AG04449 (cell line): ENCODE measurements around the gene CD40LG.

Experiments used
- CTCF ChIA-PET: fragments of 350-600 bp; formaldehyde crosslinking; extraction: SDS; loops from one replicate; lab custom pipeline; 2021; ENCODE audit warnings: antibody characterized with exemption; lab: Yijun Ruan, JAX
- POLR2A ChIA-PET: fragments of 400-600, 350-600 bp; formaldehyde crosslinking; extraction: SDS; loops from one replicate; lab custom pipeline; 2020; ENCODE audit warnings: antibody characterized with exemption, inconsistent platforms; lab: Yijun Ruan, JAX
- DNase-seq: peaks from one replicate; pipeline ENCODE4 v3.0.0-alpha.2; 2010; ENCODE audit warnings: low read depth, low spot score
- H3K4me3 ChIP-seq: 2 replicates; pipeline ENCODE4 v1.5.1; 2011; ENCODE audit warnings: low read depth, mild to moderate bottlenecking, control low read depth, low read length
- CTCF ChIP-seq: IDR thresholded peaks from one replicate; pipeline ENCODE4 v1.5.1; 2011; ENCODE audit warnings: mild to moderate bottlenecking, moderate library complexity, low read length, control low read depth, inconsistent platforms; ENCODE audit not compliant: insufficient read depth; ENCODE audit errors: missing control alignments

Gene CD40LG

DNA sequence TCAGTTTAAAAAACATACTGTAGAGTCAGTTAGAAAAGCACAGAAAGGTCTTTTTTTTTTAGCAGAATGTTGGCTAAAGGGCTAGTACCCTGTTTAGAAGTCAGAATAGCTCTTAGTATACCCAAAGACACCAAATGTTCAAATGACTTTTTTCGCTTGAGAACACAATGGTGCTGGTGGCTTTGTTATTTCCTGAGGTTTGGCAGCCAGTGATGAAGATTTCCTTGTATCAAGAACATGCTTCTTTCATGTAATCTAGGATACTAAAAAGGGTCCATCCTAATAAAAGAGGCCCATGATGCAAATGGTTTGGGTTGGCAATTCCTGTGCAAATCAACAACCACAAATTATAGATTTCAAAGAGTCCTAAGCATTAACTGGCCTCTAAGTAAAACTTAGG lies 21.1 kb upstream of the CD40LG start:
- no peak overlapping the region for H3K4me3 ChIP-seq
- no peak for TF ChIP-seq CTCF
- DNase-seq, result no peak
- POLR2A ChIA-PET, result no interaction called here
- CTCF ChIA-PET, result no interaction called here

GRCh38 chrX:136627409-136627808 lies 20.5 kb upstream of the CD40LG start:
- DNase-seq, result no peak
- POLR2A ChIA-PET, result no interaction called here
- no peak for TF ChIP-seq CTCF
- no peak overlapping the region for H3K4me3 ChIP-seq
- CTCF ChIA-PET, result no interaction called here

- no peak for TF ChIP-seq CTCF
- no peak overlapping the region for H3K4me3 ChIP-seq
- POLR2A ChIA-PET, result no interaction called here
- DNase-seq, result no peak
- CTCF ChIA-PET, result no interaction called here
Measured at GRCh38 chrX:136629084-136629750, 18.7 kb upstream of the CD40LG start.

- no peak for TF ChIP-seq CTCF
- no peak overlapping the region for H3K4me3 ChIP-seq
- CTCF ChIA-PET, result no interaction called here
- POLR2A ChIA-PET, result no interaction called here
- DNase-seq, result no peak
Measured at GRCh38 chrX:136630881-136631280, 17.1 kb upstream of the CD40LG start.

DNA sequence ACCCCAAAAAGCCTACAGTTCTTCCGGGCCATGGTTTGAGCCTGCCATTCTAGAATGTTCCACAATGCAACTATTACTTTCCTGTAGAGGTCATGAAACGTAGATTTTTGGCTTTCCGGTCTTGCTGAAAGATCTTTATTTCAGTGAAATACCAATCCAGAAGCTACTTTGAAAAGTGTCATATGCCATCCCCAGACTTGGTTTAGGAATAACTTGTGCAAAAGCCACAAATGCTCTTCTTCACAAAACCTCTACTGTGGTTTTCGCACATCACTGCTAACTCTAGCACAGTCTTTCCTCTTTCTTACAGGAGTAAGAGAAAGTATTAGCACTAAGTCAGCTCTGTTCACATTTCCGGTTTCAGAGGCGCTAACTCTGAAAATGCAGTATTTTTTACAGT lies 12.7 kb upstream of the CD40LG start:
- no peak for DNase-seq
- ChIA-PET POLR2A (no interaction called here), CTCF (no interaction called here)
- no peak overlapping the region for H3K4me3 ChIP-seq
- TF ChIP-seq CTCF, result no peak

DNA sequence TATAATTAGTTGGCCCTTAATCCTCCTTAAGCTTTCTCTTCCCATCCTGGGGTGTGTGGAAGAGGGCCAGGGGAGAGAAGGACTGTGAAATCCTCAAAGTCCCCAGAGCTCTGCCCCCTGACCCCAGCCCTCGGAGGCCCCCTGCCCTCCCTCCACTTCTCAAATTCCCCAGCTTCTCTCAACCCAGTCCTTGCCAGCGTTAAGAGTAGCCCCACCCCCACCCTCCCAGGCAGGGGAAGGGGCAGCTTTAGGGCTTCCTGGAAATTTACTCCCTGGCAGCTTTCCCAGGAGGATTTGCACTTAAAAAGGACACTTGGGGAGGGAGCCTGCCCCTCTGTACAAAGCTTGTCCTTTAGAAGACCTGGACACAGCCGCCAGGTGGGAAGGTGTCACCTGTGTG lies 11.8 kb upstream of the CD40LG start:
- DNase-seq, result no peak
- ChIA-PET CTCF (no interaction called here), POLR2A (no interaction called here)
- no peak for TF ChIP-seq CTCF
- H3K4me3 ChIP-seq, result no peak overlapping the region
